Mucosa of stomach (tissue), 1 donor: ENCODE measurements around the gene COL23A1.

Source experiments
- H3K27me3 ChIP-seq: one replicate; pipeline ENCODE4 v1.7.0; 2013; ENCODE audit warnings: mild to moderate bottlenecking, low read length; ENCODE audit not compliant: control insufficient read depth, insufficient read depth
- H3K36me3 ChIP-seq: one replicate; pipeline ENCODE4 v1.7.0; 2013; ENCODE audit warnings: low read length; ENCODE audit not compliant: control insufficient read depth, insufficient read depth
- H3K4me1 ChIP-seq: one replicate; pipeline ENCODE4 v1.7.0; 2013; ENCODE audit warnings: mild to moderate bottlenecking, low read length; ENCODE audit not compliant: control insufficient read depth, insufficient read depth
- H3K4me3 ChIP-seq: one replicate; pipeline ENCODE4 v1.7.0; 2013; ENCODE audit warnings: low read length
- H3K9ac ChIP-seq: one replicate; pipeline ENCODE4 v1.7.0; 2013; ENCODE audit warnings: mild to moderate bottlenecking, low read length, moderate library complexity
- H3K9me3 ChIP-seq: one replicate; pipeline ENCODE4 v1.7.0; 2013; ENCODE audit warnings: mild to moderate bottlenecking, low read length, moderate library complexity; ENCODE audit not compliant: control insufficient read depth
- donor health status: Pancreatic carcinoma.

COL23A1 gene

GRCh38 chr5:178282391-178282790, 307.8 kb downstream of the COL23A1 start:
- Histone ChIP-seq H3K27me3 (peaks cover 3% of the 10 kb centered on the region), H3K9ac (no peak overlapping the region), H3K4me3 (no peak overlapping the region), H3K36me3 (no peaks in the 10 kb centered on the region), H3K4me1 (no peaks in the 10 kb centered on the region), H3K9me3 (no peaks in the 10 kb centered on the region)

GRCh38 chr5:178281331-178281730, 308.9 kb downstream of the COL23A1 start:
- no peaks in the 10 kb centered on the region for H3K4me1 ChIP-seq

GRCh38 chr5:178280631-178281030, 309.6 kb downstream of the COL23A1 start:
- Histone ChIP-seq H3K4me1 (no peaks in the 10 kb centered on the region), H3K36me3 (no peaks in the 10 kb centered on the region), H3K27me3 (peaks cover 3% of the 10 kb centered on the region), H3K4me3 (no peak overlapping the region), H3K9me3 (no peaks in the 10 kb centered on the region), H3K9ac (no peak overlapping the region)

More at GRCh38 chr5:178281331-178281730, 308.9 kb downstream of the COL23A1 start:
- Histone ChIP-seq H3K27me3 (peaks cover 3% of the 10 kb centered on the region), H3K9me3 (no peaks in the 10 kb centered on the region), H3K36me3 (no peaks in the 10 kb centered on the region), H3K9ac (no peak overlapping the region), H3K4me3 (no peak overlapping the region)

GRCh38 chr5:178279723-178280438, 310.3 kb downstream of the COL23A1 start:
- H3K4me1 ChIP-seq, result no peaks in the 10 kb centered on the region
- H3K9me3 ChIP-seq, result no peaks in the 10 kb centered on the region
- no peak overlapping the region for H3K4me3 ChIP-seq
- no peak overlapping the region for H3K9ac ChIP-seq
- H3K36me3 ChIP-seq, result no peaks in the 10 kb centered on the region
- peaks cover 3% of the 10 kb centered on the region for H3K27me3 ChIP-seq

GRCh38 chr5:178279026-178279722, 311.0 kb downstream of the COL23A1 start:
- H3K4me3 ChIP-seq, result no peak overlapping the region
- no peaks in the 10 kb centered on the region for H3K9me3 ChIP-seq
- H3K9ac ChIP-seq, result no peak overlapping the region
- H3K4me1 ChIP-seq, result no peaks in the 10 kb centered on the region
- peaks cover 3% of the 10 kb centered on the region for H3K27me3 ChIP-seq
- H3K36me3 ChIP-seq, result no peaks in the 10 kb centered on the region

GRCh38 chr5:178278358-178279023, 311.7 kb downstream of the COL23A1 start:
- H3K27me3 ChIP-seq, result peaks cover 3% of the 10 kb centered on the region
- no peaks in the 10 kb centered on the region for H3K36me3 ChIP-seq
- H3K9ac ChIP-seq, result no peak overlapping the region
- H3K4me1 ChIP-seq, result no peaks in the 10 kb centered on the region
- no peak overlapping the region for H3K4me3 ChIP-seq
- H3K9me3 ChIP-seq, result no peaks in the 10 kb centered on the region

- no peak overlapping the region for H3K9ac ChIP-seq
- peaks cover 3% of the 10 kb centered on the region for H3K27me3 ChIP-seq
- no peaks in the 10 kb centered on the region for H3K4me1 ChIP-seq
- no peaks in the 10 kb centered on the region for H3K9me3 ChIP-seq
- no peaks in the 10 kb centered on the region for H3K36me3 ChIP-seq
- H3K4me3 ChIP-seq, result no peak overlapping the region
Measured at GRCh38 chr5:178277866-178278265, 312.3 kb downstream of the COL23A1 start.

- no peaks in the 10 kb centered on the region for H3K36me3 ChIP-seq
- no peak overlapping the region for H3K9ac ChIP-seq
Measured at GRCh38 chr5:178277346-178277745, 312.8 kb downstream of the COL23A1 start.

GRCh38 chr5:178274781-178275537, 315.2 kb downstream of the COL23A1 start:
- Histone ChIP-seq H3K36me3 (no peaks in the 10 kb centered on the region), H3K9ac (no peak overlapping the region), H3K4me3 (no peak overlapping the region), H3K9me3 (no peaks in the 10 kb centered on the region), H3K4me1 (no peaks in the 10 kb centered on the region), H3K27me3 (peaks cover 3% of the 10 kb centered on the region)

More at GRCh38 chr5:178277346-178277745, 312.8 kb downstream of the COL23A1 start:
- no peak overlapping the region for H3K4me3 ChIP-seq
- H3K4me1 ChIP-seq, result no peaks in the 10 kb centered on the region
- peaks cover 3% of the 10 kb centered on the region for H3K27me3 ChIP-seq
- H3K9me3 ChIP-seq, result no peaks in the 10 kb centered on the region

- peaks cover 1% of the 10 kb centered on the region for H3K27me3 ChIP-seq
- no peaks in the 10 kb centered on the region for H3K9me3 ChIP-seq
- no peaks in the 10 kb centered on the region for H3K36me3 ChIP-seq
- H3K4me3 ChIP-seq, result no peak overlapping the region
- no peaks in the 10 kb centered on the region for H3K4me1 ChIP-seq
- H3K9ac ChIP-seq, result no peak overlapping the region
Measured at GRCh38 chr5:178273665-178274541, 316.3 kb downstream of the COL23A1 start.

- Histone ChIP-seq H3K36me3 (no peaks in the 10 kb centered on the region), H3K9me3 (no peaks in the 10 kb centered on the region), H3K9ac (no peak overlapping the region), H3K4me1 (no peaks in the 10 kb centered on the region), H3K4me3 (no peak overlapping the region), H3K27me3 (no peaks in the 10 kb centered on the region)
Measured at GRCh38 chr5:178273041-178273440, 317.2 kb downstream of the COL23A1 start.
